Tibial nerve (tissue), 4 donors: Measurements from ENCODE around the gene HCFC1.

Experiments
- CTCF ChIP-seq, 5 experiments: fragments of 200-600 bp in 3 of 5; fragments of 450-650 bp in 2 of 5; sonication (generic) in 3 of 5; IDR thresholded peaks; one replicate each; pipeline ENCODE4 v1.5.1; 2016 to 2019; ENCODE audit warnings: antibody characterized with exemption in 5 of 5, mild to moderate bottlenecking in 3 of 5, moderate library complexity in 2 of 5
- EP300 ChIP-seq, 2 donors: sonication (generic); formaldehyde crosslinking; IDR thresholded peaks; one replicate each; pipeline ENCODE4 v1.6.1; 2017; ENCODE audit warnings: antibody characterized with exemption in 2 of 2, mild to moderate bottlenecking in 1 of 2
- POLR2A ChIP-seq, 2 donors: fragments of 450-650 bp; IDR thresholded peaks; one replicate each; pipeline ENCODE4 v1.6.1; 2017; ENCODE audit warnings: antibody characterized with exemption in 2 of 2, mild to moderate bottlenecking in 2 of 2, moderate library complexity in 2 of 2

- no peak for TF ChIP-seq CTCF (IDR thresholded peaks at IDR 0.05)
- TF ChIP-seq POLR2A (IDR thresholded peaks at IDR 0.05), result no peak
- no peak for TF ChIP-seq EP300 (IDR thresholded peaks at IDR 0.05)
Measured at GRCh38 chrX:153901753-153902140, 69.9 kb downstream of the HCFC1 start.
